Testis (tissue), 3 donors: ENCODE results near the gene TAMALIN. TPM values are rescaled to one million over a fixed set of nuclear protein-coding genes. Genes with fewer than 3 reads are reported as not detected.
"Not testable (repeated sequence)": the region's sequence is repeated elsewhere in the genome, so short reads cannot be mapped to it uniquely, and the experiment has no call there.

Experiments used
- DNase-seq: peaks from one replicate; pipeline ENCODE4 v3.0.0-alpha.2; 2019
- H3K27ac ChIP-seq, 2 donors: fragments of 200-600 bp; sonication (generic); one replicate each; pipeline ENCODE4 v1.5.1; 2019
- H3K27me3 ChIP-seq: fragments of 200-600 bp; sonication (generic); one replicate; pipeline ENCODE4 v1.5.1; 2019
- H3K36me3 ChIP-seq: fragments of 200-600 bp; sonication (generic); one replicate; pipeline ENCODE4 v1.5.1; 2017; ENCODE audit warnings: low read depth; ENCODE audit errors: missing control alignments
- H3K4me1 ChIP-seq: fragments of 200-600 bp; sonication (generic); one replicate; pipeline ENCODE4 v1.5.1; 2019
- H3K4me3 ChIP-seq, 2 donors: fragments of 200-600 bp; sonication (generic); one replicate each; pipeline ENCODE4 v1.5.1; 2017 to 2019
- H3K9me3 ChIP-seq: fragments of 200-600 bp; sonication (generic); one replicate; pipeline ENCODE4 v1.5.1; 2017
- POLR2A ChIP-seq: fragments of 450-650 bp; IDR thresholded peaks from one replicate; pipeline ENCODE4 v1.6.1; 2017; ENCODE audit warnings: antibody characterized with exemption, mild to moderate bottlenecking, moderate library complexity
- WGBS, 2 donors: methylation state at CpG; one replicate each; pipeline ENCODE4 v1.1.5; 2018; 5-methylcytosine and 5-hydroxymethylcytosine counted together
- intact Hi-C: fragments of 100-400 bp; cut with DNase I; formaldehyde crosslinking; loops from one replicate; pipeline ENCODE4 v1.15.1; 2023; ENCODE audit warnings: low total_unique reads
- polyA plus RNA-seq: library from polyadenylated mRNA; stranded (reverse); fragments of 350-450 nt; fragmentation: Illumina TruSeq; extraction: RNeasy Lipid Tissue Mini Kit (QIAGEN cat#74804); gene quantifications from one replicate; pipeline ENCODE4 v1.2.3, GENCODE V29; 2014; ENCODE audit warnings: low read depth, low replicate concordance; ENCODE audit not compliant: insufficient read depth
- total RNA-seq, 2 donors: library from RNA; depleted of rRNA; stranded (reverse); fragments of >200 nt; gene quantifications; one replicate each; pipeline ENCODE4 v1.2.3, GENCODE V29; 2016
- TF ChIP-seq, protein P1 (sequence below), 3 experiments: fragments of 450-650 bp in 2 of 3; fragments of 200-600 bp in 1 of 3; sonication (generic) in 1 of 3; IDR thresholded peaks; one replicate each; pipeline ENCODE4 v1.5.1; 2016 to 2019; ENCODE audit warnings: antibody characterized with exemption in 3 of 3, mild to moderate bottlenecking in 2 of 3, moderate library complexity in 1 of 3

The TAMALIN gene
- total and polyA plus RNA-seq, 3 donors from 2014 or later = 7.7 to 10.4 (median 8.9) TPM

DNA sequence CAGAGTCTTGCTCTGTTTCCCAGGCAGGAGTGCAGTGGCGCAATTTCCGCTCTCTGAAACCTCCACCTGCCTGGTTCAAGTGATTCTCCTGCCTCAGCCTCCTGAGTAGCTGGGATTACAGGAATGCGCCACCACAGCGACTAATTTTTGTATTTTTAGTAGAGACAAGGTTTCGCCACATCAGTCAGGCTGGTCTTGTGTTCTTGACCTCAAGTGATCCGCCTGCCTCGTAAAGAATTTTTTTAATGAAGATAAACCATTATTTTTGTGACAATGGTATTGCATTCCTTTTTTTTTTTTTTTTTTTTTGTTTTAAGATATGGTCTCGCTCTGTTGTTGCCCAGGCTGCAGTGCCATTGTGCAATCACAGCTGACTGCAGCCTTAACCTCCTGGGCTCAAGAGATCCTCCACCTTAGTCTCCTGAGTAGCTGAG, 29.4 kb upstream of the TAMALIN start:
- no peak overlapping the region for H3K4me3 ChIP-seq
- WGBS, 2 donors = 93% methylated on average over 8 of the region's 8 CpGs
- no peak for DNase-seq
- TF ChIP-seq POLR2A = no peak
- TF ChIP-seq, protein P1, sequence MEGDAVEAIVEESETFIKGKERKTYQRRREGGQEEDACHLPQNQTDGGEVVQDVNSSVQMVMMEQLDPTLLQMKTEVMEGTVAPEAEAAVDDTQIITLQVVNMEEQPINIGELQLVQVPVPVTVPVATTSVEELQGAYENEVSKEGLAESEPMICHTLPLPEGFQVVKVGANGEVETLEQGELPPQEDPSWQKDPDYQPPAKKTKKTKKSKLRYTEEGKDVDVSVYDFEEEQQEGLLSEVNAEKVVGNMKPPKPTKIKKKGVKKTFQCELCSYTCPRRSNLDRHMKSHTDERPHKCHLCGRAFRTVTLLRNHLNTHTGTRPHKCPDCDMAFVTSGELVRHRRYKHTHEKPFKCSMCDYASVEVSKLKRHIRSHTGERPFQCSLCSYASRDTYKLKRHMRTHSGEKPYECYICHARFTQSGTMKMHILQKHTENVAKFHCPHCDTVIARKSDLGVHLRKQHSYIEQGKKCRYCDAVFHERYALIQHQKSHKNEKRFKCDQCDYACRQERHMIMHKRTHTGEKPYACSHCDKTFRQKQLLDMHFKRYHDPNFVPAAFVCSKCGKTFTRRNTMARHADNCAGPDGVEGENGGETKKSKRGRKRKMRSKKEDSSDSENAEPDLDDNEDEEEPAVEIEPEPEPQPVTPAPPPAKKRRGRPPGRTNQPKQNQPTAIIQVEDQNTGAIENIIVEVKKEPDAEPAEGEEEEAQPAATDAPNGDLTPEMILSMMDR (IDR thresholded peaks at IDR 0.05) = no peak
- no peak overlapping the region for H3K27ac ChIP-seq
- no peaks in the 10 kb centered on the region for H3K9me3 ChIP-seq
- intact Hi-C loops = loop anchor here (5.0 kb wide), 1 partner anchor 80 kb away; no protein-coding TSS in a partner anchor
- H3K36me3 ChIP-seq = no peaks in the 10 kb centered on the region
- H3K27me3 ChIP-seq = no peaks in the 10 kb centered on the region
- H3K4me1 ChIP-seq = peaks cover 8% of the 10 kb centered on the region

DNA sequence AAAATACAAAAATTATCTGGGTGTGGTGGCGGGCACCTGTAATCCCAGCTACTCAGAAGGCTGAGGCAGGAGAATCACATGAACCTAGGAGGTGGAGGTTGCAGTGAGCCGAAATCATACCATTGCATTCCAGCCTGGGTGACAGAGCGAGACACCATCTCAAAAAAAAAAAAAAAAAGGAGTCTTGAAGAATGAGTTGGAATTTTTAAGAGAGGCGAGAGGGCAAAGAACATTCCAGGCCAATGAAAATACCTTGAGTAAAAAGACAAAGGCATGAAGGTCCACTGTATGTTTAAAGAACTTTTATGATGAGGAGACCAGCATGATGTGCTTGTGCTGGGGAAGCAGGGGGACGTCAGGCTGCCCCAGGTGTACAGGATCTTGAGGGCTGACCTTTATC, 27.4 kb upstream of the TAMALIN start:
- H3K27ac ChIP-seq, H3K9me3 ChIP-seq, DNase-seq, H3K4me3 ChIP-seq, H3K27me3 ChIP-seq, H3K4me1 ChIP-seq, H3K36me3 ChIP-seq: not testable (repeated sequence)
- intact Hi-C loops = loop anchor here (5.0 kb wide), 1 partner anchor 82 kb away; no protein-coding TSS in a partner anchor
- 90 to 94% methylated on average over 5 of the region's 5 CpGs for WGBS, 2 donors

DNA sequence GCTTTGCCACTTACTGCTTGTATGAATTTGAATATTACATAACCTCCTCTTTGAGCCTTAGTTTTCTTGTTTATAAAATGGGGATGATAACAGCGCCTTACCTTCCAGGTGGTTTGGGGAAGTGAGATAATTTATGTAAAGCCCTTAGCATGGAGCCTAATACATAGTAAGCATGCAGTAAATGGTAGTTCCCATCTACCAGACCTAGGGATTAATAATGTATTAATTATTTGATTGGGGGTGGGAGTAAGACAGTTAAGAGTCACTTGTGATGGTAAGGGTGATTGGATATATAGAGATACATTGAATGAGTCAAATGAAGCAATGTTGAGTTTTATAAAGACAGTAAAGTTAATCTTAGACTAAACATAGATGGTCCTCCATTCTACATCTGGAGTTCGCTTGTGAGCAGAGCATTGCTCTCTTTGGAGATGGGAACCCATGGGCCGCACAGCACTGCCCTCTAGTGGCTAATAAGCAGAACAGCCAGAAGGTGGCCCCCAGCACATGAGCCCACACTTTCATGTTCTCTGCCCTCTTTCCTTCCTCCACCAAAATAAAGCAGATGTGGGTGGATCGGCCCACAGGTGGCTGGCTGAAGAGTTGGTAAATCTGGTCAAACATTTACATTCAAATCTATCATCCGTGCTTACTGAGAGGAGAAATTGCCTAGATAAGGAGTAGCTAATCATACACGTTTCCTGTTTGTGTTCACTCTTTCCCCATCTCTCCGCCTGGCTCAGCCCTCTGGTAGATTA, 26.5 kb upstream of the TAMALIN start:
- Histone ChIP-seq H3K4me3 (no peak overlapping the region), H3K4me1 (no peaks in the 10 kb centered on the region), H3K27me3 (no peaks in the 10 kb centered on the region), H3K9me3 (no peaks in the 10 kb centered on the region), H3K36me3 (no peaks in the 10 kb centered on the region), H3K27ac (no peak overlapping the region)
- intact Hi-C loops = no loop called here
- peak; percentile 73 for DNase-seq
- TF ChIP-seq POLR2A = no peak
- TF ChIP-seq, protein P1 (IDR thresholded peaks at IDR 0.05) = peak; percentile 78 to 94 (median 83)
- 53 to 54% methylated on average over 7 of the region's 7 CpGs for WGBS, 2 donors

DNA sequence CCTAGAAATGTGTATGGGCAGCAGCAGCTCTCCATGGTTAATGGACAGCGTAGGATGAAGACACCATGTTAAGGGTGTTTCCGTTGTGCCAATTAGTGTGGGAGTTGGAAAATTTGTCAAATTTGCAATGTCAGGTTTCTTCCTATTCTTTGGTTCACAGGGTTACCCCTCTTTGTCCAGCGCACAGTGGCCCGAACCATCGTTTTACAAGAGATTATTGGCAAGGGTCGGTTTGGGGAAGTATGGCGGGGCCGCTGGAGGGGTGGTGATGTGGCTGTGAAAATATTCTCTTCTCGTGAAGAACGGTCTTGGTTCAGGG, 26.0 kb upstream of the TAMALIN start:
- H3K4me3 ChIP-seq = no peak overlapping the region
- intact Hi-C loops = no loop called here
- no peak overlapping the region for H3K27ac ChIP-seq
- H3K27me3 ChIP-seq = no peaks in the 10 kb centered on the region
- TF ChIP-seq, protein P1 (IDR thresholded peaks at IDR 0.05) = no peak
- TF ChIP-seq POLR2A = no peak
- 89 to 92% methylated on average over 10 of the region's 10 CpGs for WGBS, 2 donors
- DNase-seq = no peak
- no peaks in the 10 kb centered on the region for H3K36me3 ChIP-seq
- no peaks in the 10 kb centered on the region for H3K9me3 ChIP-seq
- H3K4me1 ChIP-seq = no peaks in the 10 kb centered on the region

DNA sequence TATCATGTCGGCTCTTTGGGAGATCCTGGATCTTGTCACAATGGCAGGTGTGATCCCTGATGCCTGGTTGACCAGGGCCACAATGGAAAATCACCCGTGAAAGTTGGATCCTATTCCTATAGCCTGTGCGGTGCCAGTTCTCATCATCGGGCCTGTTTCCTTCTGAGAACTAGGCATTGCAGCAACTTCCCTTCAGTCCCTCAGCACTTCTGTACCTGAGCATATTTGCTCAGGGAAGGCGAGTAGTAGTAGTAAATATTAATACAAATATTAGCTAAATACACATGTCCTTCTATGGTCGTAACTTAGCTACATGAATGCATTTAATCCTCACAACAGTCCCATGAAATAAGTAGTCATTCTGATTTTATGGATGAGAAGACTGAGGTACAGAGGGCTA, 22.1 kb upstream of the TAMALIN start:
- H3K9me3 ChIP-seq = no peaks in the 10 kb centered on the region
- WGBS, 2 donors = 85 to 86% methylated on average over 6 of the region's 6 CpGs
- H3K4me3 ChIP-seq = no peak overlapping the region
- no peaks in the 10 kb centered on the region for H3K4me1 ChIP-seq
- no peak overlapping the region for H3K27ac ChIP-seq
- intact Hi-C loops = no loop called here
- H3K36me3 ChIP-seq = no peaks in the 10 kb centered on the region
- H3K27me3 ChIP-seq = no peaks in the 10 kb centered on the region
- no peak for TF ChIP-seq POLR2A
- TF ChIP-seq, protein P1 (IDR thresholded peaks at IDR 0.05) = no peak
- no peak for DNase-seq
